A673 (cell line): Measurements from ENCODE around the gene CD3E.

Source experiments
- CTCF ChIP-seq: fragments of 300-800, 200-600 bp; sonication (generic); conservative IDR thresholded peaks from 2 replicates; pipeline ENCODE4 v1.5.1; 2017; ENCODE audit warnings: low read depth, mild to moderate bottlenecking, antibody characterized with exemption, low read length, moderate library complexity, mixed read lengths
- EZH2 ChIP-seq: fragments of 200-600 bp; sonication (generic); IDR thresholded peaks from 2 replicates; pipeline ENCODE4 v1.6.1; 2017; ENCODE audit warnings: borderline replicate concordance, low read depth, mild to moderate bottlenecking, mixed read lengths, antibody characterized with exemption, low read length; ENCODE audit not compliant: poor library complexity, severe bottlenecking

DNA sequence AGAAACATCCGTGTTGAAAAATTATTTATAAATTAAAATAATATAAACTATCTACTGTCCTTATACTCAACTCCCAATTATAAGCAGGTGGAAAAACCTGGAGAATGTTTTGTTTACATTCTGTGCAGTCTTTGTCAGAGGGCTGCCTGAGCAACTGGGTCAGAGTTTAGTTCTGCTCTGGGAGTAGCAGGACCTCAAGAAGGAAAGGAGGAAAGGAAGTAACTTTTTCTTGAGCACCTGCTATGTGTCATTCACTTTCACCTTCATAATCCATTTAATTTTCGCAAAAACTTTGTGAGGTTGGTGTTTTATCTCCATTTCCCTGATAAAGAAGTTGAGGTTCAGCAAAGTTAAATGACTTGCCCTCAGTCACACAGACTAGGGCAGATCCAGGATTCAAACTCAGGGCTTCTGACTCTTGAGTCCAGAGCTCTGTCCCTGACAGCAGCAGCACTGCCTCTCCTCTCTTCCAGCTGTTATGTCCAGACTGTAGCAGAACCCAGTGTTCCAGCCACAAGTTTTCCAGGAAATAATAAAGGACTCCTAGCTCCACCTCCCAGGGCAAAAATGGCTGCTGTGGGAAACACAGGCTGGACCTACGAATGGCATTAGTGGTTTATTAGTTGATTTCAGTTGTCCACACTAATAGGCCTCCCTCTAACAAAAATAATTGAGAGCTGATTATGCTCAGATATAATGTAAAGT is 6.4 kb downstream of the CD3E start:
- TF ChIP-seq CTCF: no peak
- TF ChIP-seq EZH2: no peak
